HG02938 (cell line): Measurements from ENCODE around the gene PATL1.
"Not testable (repeated sequence)": the region's sequence is repeated elsewhere in the genome, so short reads cannot be mapped to it uniquely, and the experiment has no call there.

Source experiments
- ATAC-seq: cut with Tn5 transposase; IDR thresholded peaks from one replicate; pipeline ENCODE4 v1.9.1; 2021; ENCODE audit warnings: mild to moderate bottlenecking, moderate library complexity; ENCODE audit not compliant: unreplicated experiment

PATL1 gene

DNA sequence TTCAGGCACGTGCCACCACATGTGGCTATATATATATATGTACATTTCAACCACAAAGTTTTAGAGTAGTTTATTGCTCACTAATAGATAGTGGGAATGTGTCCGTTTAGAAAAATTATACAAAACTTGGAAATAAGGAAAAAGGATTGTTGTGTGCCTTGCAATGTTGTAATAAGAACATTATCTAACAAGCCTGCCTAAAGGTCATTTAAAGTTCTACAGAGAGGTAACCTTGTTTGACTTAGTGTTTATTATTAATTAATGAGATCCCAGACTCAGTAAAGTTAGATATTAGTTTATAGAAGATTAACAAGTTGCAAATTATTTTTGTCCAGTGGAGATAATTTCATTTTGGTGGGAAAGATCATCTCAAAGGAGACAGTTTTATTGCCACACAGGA lies 5.5 kb upstream of the PATL1 start:
- no peak for ATAC-seq

DNA sequence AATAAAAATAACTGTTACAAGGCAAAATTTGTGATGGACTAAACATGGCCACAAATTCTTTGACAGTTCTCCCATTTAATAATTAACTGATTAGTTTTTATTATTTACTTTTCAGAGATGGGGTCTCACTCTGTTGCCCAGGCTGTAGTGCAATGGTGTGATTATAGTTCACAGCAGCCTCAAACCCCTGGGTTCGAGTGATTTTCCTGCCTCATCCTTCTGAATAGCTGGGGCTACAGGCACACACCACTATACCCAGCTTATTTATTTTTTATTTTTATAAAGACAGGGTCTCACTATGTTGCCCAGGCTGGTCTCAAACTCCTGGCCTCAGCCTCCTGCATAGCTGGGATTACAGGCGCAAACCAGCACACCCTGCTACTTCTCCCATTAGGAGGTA lies 4.5 kb upstream of the PATL1 start:
- ATAC-seq = no peak

DNA sequence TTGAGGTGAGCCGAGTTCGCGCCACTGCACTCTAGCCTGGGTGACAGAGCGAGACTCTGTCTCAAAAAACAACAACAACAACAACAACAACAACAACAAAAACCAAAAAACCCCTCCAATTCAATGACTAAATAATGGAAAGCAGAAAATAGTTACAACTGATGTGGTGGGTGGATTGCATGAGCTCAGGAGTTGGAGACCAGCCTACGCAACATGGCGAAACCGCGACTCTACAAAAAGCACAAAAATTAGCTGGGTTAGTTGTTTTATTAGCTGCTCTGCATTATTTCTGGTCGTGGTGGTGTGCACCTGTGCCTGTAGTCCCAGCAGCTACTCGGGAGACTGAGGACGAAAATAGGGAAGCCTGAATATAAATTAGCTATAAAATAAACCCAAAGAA lies 2.6 kb upstream of the PATL1 start:
- no peak for ATAC-seq

DNA sequence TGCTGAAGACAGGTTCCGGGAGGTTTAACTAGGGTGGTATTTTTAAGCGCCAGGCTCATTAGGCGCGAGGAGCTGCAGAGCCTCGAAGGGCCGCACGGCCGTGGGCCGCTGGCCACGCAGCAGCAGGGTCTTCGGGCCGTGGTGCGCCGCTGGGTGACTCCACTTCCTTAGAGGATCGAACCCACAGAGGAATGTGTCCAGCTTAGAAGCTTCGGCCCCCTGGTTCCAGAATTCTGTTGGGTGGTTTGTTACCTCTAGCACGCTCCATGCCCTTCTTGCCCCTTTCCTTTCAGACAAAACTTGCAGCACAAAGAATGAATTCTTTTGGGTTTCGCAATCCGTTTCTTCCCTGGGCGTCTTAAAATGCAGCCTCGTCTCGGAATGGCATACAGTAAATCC lies 773 bp upstream of the PATL1 start:
- no peak for ATAC-seq

DNA sequence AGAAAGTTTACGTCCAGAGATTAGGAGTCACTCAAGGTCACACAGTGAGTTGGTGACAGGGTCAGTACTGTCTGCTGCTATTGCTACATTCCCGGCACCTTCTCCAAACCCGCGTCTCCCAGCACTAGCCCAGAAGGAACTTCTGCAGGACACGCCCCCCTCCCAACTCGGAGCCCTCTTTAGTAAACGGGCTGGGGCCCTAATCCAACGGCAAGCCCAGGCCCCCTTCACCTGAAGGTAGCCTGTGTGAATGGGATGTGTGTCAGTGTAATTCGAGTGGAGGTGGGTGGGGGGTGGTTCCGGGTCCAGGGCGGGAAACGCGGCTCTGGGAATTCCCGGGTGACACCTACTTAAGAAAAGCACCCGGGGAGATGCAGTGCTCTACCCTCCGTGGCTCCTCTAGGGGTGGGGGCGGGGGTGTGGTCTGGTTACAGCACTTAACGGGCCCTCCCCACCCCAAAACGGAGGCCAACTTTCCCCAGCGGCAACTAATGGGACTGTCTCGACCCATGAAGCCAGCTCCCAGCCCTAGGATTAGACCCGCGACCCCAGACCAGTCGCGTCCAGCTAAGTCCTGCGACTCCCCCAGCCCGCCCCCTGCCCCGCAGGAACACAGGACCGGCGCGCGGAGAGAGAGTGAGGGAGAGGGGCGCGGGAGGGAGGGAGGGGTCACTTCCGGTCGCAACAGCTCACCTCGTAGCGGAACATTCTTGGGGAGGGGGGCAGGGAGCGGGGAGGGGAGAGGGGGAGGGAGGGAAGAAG lies 468 bp downstream of the PATL1 start:
- ATAC-seq = peak; percentile 32

DNA sequence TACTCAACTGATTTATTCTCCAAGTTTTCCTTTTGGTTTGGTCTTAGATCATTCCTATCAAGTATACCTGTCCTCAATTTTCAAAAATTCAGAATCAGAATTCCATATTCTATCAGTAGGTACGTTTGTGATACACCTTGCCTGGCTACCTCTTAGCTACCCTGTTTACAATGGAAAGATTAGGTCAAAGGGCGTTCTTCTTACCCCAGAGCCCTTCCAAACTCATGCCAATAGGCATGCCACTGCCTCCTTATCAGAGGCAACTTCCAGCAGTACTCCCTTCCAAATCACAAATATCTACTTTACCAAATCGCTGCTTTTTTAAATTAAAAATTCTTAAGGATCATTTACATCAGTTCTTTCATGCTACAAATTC lies 1.0 kb downstream of the PATL1 start:
- no peak for ATAC-seq

DNA sequence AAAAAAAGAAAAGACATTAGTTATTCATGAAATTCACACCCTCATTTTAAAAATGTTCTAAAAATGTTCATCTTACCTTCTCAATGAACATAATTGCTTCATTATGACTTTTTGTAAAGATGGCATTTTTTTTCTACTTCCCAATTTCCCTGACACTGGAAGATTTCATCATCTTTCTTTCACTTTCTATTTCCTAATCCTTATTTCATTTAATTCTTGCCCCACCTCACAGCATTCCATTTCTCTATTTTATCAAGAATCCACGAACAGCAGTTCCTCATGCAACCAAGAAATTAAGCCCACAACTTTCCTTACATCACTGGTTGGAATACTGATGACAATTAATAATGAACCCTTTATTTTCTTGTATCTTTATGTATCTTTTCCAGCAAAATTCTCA lies 1.9 kb downstream of the PATL1 start:
- no peak for ATAC-seq

DNA sequence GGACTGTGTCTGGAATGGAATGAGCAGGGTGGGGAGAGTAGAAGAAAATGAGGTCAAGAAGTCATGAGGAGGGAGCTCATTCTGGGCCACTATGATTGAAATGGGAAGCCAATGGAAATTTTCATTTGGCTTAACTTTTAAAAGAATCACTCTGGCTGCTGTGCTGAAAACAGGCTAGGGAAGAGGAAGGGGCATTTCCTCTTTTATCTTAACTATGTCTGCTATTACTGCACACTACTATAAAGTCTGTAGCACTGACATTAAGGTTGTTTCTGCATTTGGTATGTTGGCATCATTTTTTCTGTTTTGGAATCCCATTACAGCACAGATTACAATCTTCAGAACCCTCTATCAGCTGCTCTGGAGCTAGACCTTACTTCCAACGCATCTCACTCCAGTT lies 8.2 kb downstream of the PATL1 start:
- no peak for ATAC-seq

DNA sequence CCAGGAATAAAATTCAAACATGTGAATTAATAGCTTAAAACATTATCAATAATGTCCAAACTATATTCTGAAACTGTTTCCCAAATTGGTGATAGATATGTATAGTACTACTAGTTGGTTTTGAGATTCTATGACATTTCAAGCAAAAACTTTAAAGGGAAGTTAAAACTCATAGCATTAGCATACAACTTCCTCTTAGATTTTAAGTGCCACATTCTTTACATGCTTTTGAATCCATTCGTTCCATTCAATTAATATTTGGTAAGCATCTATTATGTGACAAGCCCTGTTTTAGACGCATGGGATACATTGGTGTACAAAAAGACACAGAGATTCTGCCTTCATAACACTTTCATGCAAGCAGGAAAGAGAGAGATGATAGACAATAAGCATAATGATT lies 8.9 kb downstream of the PATL1 start:
- ATAC-seq = no peak

DNA sequence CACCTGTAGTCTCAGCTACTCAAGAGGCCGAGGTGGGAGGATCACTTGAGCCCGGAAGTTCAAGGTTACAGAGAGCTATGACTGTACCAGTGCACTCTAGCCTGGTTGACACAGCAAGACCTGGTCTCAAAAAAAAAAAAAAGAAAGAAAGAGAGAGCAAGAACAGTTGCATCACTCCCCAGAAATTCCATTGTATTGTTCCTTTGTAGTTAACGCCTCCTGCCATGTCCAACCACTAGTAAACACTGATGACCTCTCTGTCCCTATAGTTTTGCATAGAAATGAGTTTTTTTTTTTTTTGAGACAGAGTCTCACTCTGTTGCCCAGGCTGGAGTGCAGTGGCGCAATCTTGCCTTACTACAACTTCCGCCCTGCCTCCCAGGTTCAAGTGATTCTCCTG lies 10.8 kb downstream of the PATL1 start:
- ATAC-seq = no peak

DNA sequence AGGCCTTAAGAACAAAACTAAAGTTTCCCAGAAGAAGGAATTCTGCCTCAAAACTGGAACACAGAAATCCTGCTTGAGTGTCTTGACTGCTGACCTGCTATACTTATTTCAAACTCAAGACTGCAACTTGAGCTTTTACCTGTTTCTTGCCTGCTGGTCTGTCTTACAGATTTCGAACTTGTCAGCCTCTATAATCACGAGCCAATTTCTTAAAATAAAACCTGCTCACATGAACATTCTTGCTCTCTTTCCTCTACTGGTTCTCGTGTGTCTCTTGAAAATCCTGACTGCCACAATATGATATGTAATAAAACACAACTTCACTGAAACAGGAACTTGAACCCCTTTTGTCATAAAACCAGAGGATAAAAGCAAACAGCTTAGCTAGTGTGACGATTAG lies 13.9 kb downstream of the PATL1 start:
- no peak for ATAC-seq

DNA sequence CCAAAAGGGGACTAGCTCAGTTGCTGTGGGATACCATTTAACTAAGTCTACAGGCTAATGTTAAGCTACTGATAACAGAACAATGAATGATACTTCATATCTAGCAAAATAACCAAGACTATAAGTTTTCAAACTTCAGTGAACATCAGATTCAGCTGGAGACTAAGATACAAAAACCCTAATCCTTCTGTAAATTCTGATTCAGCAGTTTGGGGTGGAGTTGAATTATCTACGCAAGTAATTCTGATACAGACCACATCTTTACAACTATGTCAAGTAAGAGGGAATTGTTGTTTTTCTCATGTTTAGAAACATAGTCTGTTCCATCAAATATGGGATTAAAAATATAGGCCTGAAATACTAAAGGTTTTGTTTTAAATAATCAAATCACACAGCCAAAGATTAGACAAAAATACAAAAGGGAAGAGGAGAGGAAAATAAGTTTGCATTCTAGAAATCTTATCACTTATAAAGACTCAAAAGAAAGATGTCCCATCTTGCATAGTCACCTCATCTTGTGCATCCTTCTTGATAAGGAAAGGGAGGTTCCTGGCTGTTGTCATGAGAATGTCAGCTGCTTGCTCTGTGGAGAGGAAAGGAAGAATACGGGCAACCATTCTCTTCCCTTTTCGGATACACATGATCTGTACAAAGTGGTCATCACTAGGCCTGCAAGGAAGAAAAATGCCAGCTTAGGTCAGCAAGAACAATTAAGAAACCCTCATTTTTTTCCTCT lies 21.4 kb downstream of the PATL1 start:
- ATAC-seq = no peak

DNA sequence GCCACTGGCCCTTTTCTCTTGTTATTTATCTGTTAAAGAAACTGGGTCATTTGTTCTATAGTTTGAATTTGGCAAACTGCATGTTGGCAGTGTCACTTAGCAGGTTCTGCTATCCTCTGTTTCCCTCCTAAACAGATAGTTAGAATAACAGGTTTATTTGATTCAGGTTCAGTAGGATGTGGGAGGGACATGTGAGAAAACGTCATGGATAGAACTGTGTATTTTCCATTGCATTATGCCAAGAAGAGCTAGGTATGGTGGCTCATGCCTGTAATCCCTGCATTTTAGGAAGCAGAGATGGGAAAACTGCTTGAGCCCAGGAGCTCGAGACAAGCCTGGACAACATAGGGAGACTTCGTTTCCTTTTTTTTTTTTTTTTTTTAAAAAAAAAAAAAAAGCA lies 24.3 kb downstream of the PATL1 start:
- no peak for ATAC-seq

DNA sequence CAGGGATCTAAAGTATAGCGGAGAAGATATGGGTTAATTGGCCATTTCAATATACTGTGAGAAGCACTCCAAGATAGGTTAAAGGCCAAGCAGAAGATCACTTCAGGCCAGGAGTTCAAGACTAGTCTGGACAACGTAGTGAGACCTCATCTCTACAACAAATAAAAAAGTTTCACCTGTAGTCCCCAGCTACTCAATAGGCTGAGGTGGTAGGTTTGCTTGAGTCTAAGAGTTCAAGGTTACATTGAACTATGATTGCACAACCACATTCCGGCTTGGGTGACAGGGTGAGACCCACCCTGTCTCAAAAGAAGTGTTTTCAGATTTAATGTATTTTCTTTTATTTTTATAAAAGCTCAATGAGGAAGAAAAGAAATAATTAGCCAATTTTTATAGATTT lies 25.4 kb downstream of the PATL1 start:
- ATAC-seq = no peak

DNA sequence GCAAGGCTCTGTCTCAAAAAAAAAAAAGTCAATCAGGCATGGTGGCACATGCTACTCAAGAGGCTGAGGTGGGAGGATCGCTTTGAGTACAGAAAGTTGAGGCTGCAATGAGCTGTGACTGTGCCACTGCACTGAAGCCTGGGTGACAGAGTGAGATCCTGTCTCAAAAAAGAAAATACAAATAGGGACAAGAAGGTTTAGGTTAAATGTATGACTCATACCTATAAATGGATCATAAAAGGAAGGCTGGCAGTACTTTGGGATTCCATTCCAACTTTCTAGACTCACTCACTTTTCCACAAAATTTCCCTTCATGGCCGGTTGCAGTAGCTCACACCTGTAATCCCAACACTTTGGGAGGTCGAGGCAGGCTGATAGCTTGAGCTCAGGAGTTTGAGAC lies 27.7 kb downstream of the PATL1 start:
- no peak for ATAC-seq

DNA sequence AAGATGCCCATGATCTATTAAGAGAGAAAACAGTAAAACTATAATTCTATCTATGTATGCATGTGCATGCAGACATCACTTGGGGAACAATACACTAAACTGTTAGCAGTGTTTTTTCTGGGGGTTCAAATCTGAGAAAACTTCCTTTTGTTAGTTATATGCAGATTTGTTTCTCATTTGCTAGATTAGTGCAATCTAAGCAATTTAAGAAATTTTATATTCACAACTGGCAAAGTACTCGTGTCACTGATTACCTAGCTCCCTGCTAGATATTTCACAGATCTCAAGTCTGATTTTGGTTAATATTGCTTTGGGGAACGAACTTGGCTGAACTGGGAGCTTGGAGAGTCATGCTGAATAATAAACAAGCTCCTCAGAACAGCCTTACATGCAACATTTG lies 38.3 kb downstream of the PATL1 start:
- no peak for ATAC-seq

DNA sequence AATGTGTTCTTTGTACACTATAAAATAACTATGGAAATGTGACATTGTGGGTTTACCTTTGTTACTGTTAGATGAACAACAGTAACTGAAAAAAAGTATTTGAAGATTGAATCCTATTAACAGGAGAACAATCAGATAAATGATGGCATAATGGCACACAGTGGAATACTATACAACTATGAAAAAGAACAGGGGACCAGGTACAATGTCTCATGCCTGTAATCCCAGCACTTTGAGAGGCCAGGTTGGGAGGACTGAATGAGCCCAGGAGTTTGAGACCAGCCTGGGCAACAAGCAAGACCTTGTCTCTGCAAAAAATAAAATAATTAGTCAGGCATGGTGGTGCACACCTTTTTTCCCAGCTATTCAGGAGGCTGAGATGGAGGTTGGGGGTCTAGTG lies 38.8 kb downstream of the PATL1 start:
- ATAC-seq = no peak

DNA sequence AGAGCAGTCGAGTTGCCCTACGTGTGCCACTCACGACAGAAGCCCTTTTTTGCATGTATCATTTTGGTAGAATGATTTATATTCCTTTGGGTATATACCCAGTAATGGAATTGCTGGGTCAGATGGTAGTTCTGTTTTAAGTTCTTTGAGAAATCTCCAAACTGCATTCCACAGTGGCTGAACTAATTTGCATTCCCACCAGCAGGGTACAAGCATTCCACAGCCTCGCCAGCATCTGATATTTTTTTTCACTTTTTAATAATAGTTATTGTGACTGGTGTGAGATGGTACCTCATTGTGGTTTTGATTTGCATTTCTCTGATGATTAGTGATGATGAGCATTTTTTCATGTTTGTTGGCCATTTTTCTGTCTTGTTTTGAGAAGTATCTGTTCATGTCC lies 41.9 kb downstream of the PATL1 start:
- not testable (repeated sequence) for ATAC-seq

DNA sequence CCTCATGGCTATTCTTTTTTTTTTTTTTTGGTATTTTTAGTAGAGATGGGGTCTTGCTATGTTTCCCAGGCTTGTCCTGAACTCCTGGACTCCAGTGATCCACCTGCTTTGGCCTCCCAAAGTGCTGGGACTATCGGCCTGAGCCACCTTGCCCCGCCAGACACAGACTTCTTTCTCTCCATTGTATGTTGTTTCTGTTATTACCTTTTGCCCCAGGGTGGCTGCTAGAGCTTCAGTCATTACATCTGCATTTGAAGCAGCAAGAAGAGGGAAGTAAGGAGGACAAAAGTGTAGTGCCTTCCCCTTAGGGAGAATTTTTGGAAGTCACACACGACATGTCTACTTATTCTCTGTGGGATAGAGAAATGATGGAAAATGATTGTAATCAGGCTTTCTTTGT lies 43.1 kb downstream of the PATL1 start:
- no peak for ATAC-seq

DNA sequence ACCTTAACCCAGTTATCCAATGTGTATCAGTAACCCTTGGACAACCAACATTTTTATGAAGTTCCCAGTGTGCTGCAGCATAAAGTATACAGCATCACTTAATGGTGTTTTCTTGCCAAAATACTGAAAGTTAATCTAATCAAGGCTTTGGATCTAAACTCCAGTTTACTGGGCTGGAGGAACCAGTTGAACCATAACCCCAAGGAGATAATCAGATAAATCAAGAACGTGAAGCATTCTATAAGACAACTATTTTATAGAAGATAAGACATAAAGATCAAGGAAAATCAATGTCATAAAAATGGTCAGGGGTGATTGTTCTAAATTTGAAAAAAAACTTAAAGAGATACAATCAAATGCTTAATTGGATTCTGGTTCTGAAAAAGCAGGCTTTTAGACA lies 51.0 kb downstream of the PATL1 start:
- no peak for ATAC-seq

DNA sequence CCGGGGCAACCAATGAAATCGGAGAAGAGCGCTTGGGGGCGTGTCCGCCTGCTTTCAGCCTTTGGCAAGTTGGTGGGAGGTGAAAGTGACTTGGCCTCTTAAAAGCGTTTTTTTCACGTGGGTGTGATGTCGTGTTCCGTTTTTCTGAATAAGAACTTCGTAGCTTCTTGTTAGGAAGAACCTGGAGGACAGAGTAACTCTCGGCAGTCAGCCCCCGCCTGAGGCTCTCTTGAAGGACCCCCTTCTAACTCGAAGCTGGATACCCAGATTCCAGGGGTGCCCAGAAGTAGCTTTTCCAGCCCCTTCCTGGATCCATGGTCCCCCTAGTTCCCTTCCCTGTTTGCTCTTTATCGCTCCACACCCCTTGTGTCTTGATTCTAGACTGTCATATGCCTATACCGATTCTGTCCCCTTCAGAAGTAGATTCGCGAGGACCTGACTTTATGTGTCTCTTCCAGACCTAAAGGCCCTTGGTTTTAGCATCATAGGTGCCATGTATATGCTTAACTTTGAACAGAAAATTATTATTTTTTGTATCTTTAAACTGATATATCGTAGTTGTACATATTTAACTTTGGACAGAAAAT lies 52.3 kb downstream of the PATL1 start:
- no peak for ATAC-seq

DNA sequence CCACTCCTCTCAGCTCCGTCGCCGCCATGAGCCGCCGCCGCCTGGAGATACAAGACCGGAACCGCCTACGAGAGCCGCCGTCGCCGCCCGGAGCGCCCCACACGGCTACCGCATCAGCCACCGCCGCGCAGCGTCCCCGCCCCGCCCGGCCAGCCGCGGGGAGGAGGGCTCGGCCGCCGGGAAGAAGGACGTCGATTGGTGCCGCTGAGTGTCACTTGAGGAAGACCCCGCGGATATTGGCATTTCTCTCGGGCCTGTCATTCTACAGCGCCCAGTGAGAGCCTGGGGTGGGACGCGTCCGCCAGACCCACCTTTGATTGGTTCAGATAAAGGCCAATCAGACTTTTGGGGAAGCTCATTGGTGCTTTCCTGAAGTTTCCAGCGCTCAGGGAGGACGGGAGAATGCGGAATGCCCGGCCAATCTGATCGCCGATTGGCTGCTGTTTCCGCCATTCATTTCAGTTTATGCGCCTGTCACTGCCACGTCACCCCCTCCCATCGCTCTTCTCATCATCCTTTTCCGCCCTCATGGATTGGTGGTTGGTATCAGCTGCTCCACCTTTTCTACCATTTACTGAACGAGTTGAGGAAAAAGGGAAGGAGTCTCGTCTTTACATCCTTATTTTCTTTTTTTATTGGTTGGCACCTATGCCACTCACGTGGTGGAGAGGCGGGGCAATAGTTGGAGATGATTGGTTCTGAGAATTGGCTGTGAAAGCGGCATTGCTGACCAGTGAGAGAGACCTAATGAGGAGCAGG lies 53.0 kb downstream of the PATL1 start, which contains the start of gene OSBP:
Gene OSBP (minus strand): TSS at position 138 of the 759 bp plus-strand sequence. CDS start 110 bp downstream, at position 28.
- peak; percentile 86 for ATAC-seq
